Panc1 (cell line): ENCODE data around the gene SFSWAP.
"Not testable (repeated sequence)": the region's sequence is repeated elsewhere in the genome, so short reads cannot be mapped to it uniquely, and the experiment has no call there.

Experiments
- POLR2AphosphoS5 ChIP-seq: IDR thresholded peaks from 2 replicates; pipeline ENCODE4 v1.6.1; 2012; ENCODE audit warnings: mild to moderate bottlenecking, low read depth, low read length, moderate library complexity
- SIN3A ChIP-seq: IDR thresholded peaks from 2 replicates; pipeline ENCODE4 v1.6.1; 2012; ENCODE audit warnings: low read depth, mild to moderate bottlenecking, low read length, moderate library complexity, borderline replicate concordance; ENCODE audit not compliant: insufficient read depth
- TCF7L2 ChIP-seq: IDR thresholded peaks from 2 replicates; pipeline ENCODE4 v1.6.1; 2011; ENCODE audit warnings: mild to moderate bottlenecking, low read depth, low read length, inconsistent platforms
- TF ChIP-seq, protein P1 (sequence below): fragments of 450-650 bp; IDR thresholded peaks from 2 replicates; pipeline ENCODE4 v1.5.1; 2017; ENCODE audit warnings: mild to moderate bottlenecking
- TF ChIP-seq, protein P2 (sequence below), 2 experiments: IDR thresholded peaks; 2 replicates each; pipeline ENCODE4 v1.6.1; 2011 to 2012; ENCODE audit warnings: low read depth in 2 of 2, control low read depth in 1 of 2, low read length in 1 of 2, mild to moderate bottlenecking in 1 of 2, moderate library complexity in 1 of 2; ENCODE audit not compliant: insufficient read depth in 1 of 2

DNA sequence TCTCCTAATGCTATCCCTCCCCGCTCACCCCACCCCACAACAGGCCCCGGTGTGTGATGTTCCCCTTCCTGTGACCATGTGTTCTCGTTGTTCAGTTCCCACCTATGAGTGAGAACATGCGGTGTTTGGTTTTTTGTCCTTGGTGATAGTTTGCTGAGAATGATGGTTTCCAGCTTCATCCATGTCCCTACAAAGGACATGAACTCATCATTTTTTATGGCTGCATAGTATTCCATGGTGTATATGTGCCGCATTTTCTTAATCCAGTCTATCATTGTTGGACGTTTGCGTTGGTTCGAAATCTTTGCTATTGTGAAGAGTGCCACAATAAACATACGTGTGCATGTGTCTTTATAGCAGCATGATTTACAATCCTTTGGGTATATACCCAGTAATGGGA, 66.4 kb downstream of the SFSWAP start:
- TF ChIP-seq, protein P1, sequence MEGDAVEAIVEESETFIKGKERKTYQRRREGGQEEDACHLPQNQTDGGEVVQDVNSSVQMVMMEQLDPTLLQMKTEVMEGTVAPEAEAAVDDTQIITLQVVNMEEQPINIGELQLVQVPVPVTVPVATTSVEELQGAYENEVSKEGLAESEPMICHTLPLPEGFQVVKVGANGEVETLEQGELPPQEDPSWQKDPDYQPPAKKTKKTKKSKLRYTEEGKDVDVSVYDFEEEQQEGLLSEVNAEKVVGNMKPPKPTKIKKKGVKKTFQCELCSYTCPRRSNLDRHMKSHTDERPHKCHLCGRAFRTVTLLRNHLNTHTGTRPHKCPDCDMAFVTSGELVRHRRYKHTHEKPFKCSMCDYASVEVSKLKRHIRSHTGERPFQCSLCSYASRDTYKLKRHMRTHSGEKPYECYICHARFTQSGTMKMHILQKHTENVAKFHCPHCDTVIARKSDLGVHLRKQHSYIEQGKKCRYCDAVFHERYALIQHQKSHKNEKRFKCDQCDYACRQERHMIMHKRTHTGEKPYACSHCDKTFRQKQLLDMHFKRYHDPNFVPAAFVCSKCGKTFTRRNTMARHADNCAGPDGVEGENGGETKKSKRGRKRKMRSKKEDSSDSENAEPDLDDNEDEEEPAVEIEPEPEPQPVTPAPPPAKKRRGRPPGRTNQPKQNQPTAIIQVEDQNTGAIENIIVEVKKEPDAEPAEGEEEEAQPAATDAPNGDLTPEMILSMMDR: not testable (repeated sequence)
- TF ChIP-seq, protein P2, sequence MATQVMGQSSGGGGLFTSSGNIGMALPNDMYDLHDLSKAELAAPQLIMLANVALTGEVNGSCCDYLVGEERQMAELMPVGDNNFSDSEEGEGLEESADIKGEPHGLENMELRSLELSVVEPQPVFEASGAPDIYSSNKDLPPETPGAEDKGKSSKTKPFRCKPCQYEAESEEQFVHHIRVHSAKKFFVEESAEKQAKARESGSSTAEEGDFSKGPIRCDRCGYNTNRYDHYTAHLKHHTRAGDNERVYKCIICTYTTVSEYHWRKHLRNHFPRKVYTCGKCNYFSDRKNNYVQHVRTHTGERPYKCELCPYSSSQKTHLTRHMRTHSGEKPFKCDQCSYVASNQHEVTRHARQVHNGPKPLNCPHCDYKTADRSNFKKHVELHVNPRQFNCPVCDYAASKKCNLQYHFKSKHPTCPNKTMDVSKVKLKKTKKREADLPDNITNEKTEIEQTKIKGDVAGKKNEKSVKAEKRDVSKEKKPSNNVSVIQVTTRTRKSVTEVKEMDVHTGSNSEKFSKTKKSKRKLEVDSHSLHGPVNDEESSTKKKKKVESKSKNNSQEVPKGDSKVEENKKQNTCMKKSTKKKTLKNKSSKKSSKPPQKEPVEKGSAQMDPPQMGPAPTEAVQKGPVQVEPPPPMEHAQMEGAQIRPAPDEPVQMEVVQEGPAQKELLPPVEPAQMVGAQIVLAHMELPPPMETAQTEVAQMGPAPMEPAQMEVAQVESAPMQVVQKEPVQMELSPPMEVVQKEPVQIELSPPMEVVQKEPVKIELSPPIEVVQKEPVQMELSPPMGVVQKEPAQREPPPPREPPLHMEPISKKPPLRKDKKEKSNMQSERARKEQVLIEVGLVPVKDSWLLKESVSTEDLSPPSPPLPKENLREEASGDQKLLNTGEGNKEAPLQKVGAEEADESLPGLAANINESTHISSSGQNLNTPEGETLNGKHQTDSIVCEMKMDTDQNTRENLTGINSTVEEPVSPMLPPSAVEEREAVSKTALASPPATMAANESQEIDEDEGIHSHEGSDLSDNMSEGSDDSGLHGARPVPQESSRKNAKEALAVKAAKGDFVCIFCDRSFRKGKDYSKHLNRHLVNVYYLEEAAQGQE (IDR thresholded peaks at IDR 0.05; ENCODE audit: insufficient read depth in 1 of 2, low read depth in 2 of 2, low read length in 1 of 2): not testable (repeated sequence)
- TF ChIP-seq POLR2AphosphoS5, TCF7L2, SIN3A: not testable (repeated sequence)
